HS-5 (cell line): ENCODE results near the gene POC5.
"Not testable (repeated sequence)": the region's sequence is repeated elsewhere in the genome, so short reads cannot be mapped to it uniquely, and the experiment has no call there.

ENCODE experiments used
- DNase-seq: peaks from one replicate; pipeline ENCODE4 v3.0.0-alpha.2; 2012; ENCODE audit warnings: low read depth

Gene POC5

GRCh38 chr5:75701856-75702255 is 15.4 kb downstream of the POC5 start:
- DNase-seq, result no peak

- not testable (repeated sequence) for DNase-seq
Observed at GRCh38 chr5:75695472-75696351, 21.5 kb downstream of the POC5 start.

- no peak for DNase-seq
Observed at GRCh38 chr5:75694781-75695180, 22.5 kb downstream of the POC5 start.

- no peak for DNase-seq
Observed at GRCh38 chr5:75690669-75691068, 26.6 kb downstream of the POC5 start.

GRCh38 chr5:75686480-75686879 is 30.8 kb downstream of the POC5 start:
- no peak for DNase-seq

GRCh38 chr5:75685141-75685540 is 32.1 kb downstream of the POC5 start:
- no peak for DNase-seq

- DNase-seq, result peak; percentile 34
Observed at GRCh38 chr5:75681125-75681830, 36.0 kb downstream of the POC5 start.

- no peak for DNase-seq
Observed at GRCh38 chr5:75678155-75678554, 39.1 kb downstream of the POC5 start.

GRCh38 chr5:75677607-75678006 is 39.6 kb downstream of the POC5 start:
- DNase-seq, result no peak

- no peak for DNase-seq
Observed at GRCh38 chr5:75675783-75676182, 41.5 kb downstream of the POC5 start.

- DNase-seq, result no peak
Observed at GRCh38 chr5:75672616-75673015, 44.6 kb downstream of the POC5 start.

GRCh38 chr5:75671506-75671905 is 45.7 kb downstream of the POC5 start:
- no peak for DNase-seq

- DNase-seq, result no peak
Observed at GRCh38 chr5:75670577-75670976, 46.7 kb downstream of the POC5 start.

GRCh38 chr5:75668977-75669689 is 48.1 kb downstream of the POC5 start:
- no peak for DNase-seq

- no peak for DNase-seq
Observed at GRCh38 chr5:75668445-75668844, 48.8 kb downstream of the POC5 start.

- DNase-seq, result no peak
Observed at GRCh38 chr5:75667586-75667985, 49.7 kb downstream of the POC5 start.

GRCh38 chr5:75666801-75667200 is 50.4 kb downstream of the POC5 start:
- DNase-seq, result no peak

- DNase-seq, result no peak
Observed at GRCh38 chr5:75664979-75665378, 52.3 kb downstream of the POC5 start.

GRCh38 chr5:75663579-75664284 is 53.5 kb downstream of the POC5 start:
- no peak for DNase-seq

GRCh38 chr5:75662061-75662460 is 55.2 kb downstream of the POC5 start:
- DNase-seq, result no peak

- no peak for DNase-seq
Observed at GRCh38 chr5:75660678-75661465, 56.4 kb downstream of the POC5 start.
